ENCODE results near the gene NRXN3. TPM values are rescaled to one million over a fixed set of nuclear protein-coding genes. Genes with fewer than 3 reads are reported as not detected.

Gene NRXN3
- total RNA-seq, 5 donors from 2014 or later (not counting 1 experiment from before 2014, with no cell fraction given): not detected

DNA sequence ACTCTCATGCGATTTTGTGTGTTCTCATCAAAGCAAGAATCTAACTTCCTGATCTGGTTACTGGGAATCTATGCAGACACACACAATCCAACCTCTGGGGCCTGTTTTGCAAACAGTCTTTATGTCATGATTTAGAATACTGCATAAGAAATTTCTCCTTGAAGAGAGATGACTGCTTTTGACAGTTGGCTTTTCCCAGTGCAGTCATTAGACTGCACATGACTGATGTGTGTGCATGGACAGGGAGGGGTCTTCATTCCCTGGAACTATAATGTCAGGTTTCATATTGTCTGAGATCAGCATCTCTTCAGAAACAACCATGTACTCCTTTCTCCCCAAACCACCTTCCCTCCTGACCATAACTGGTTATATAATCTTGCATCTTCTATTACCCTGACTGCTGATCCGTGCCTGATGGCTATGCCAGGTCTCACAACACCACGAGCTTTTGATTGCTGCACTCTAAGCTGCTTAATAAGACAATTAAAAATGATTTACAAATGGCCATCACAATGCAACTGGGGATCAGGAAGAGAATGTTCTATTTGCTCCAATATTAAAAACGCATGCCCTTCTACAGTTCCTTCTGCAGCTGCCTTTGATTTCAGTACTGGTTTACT is 995.4 kb downstream of the NRXN3 start:
- ATAC-seq (replicated peaks in 1 of 4): no peak
- H3K36me3 Mint-ChIP-seq: no peaks in the 10 kb centered on the region
- H3K4me3 ChIP-seq (ENCODE audit: control insufficient read depth in 1 of 2, extremely low read depth in 1 of 2, low read length in 1 of 2): no peak overlapping the region
- no peaks in the 10 kb centered on the region for H3K27me3 ChIP-seq (replicated peaks in 1 of 2; ENCODE audit: control insufficient read depth in 2 of 2, extremely low read depth in 1 of 2, insufficient read depth in 2 of 2, low read length in 1 of 2)
- H3K9me3 ChIP-seq: no peaks in the 10 kb centered on the region
- no peak overlapping the region for H3K4me3 Mint-ChIP-seq
- H3K4me1 ChIP-seq (ENCODE audit: control insufficient read depth in 1 of 2, extremely low read depth in 1 of 2, insufficient read depth in 2 of 2, low read length in 2 of 2): no peaks in the 10 kb centered on the region
- no peak for DNase-seq
- H3K27me3 Mint-ChIP-seq: no peaks in the 10 kb centered on the region
- no peaks in the 10 kb centered on the region for H3K4me1 Mint-ChIP-seq
- H3K27ac ChIP-seq (ENCODE audit: low read length): no peak overlapping the region
- peaks cover 11 to 12% (median 12%) of the 10 kb centered on the region in 3 donors for H3K9me3 Mint-ChIP-seq
- H3K27ac Mint-ChIP-seq: no peak overlapping the region
- ChIA-PET POLR2A (no interaction called here), CTCF (interaction anchor here in 1 of 2 donors (0.6 kb wide), 1 partner anchor 61 kb away, joined by 4 read pairs; no protein-coding TSS in a partner anchor)
- no peaks in the 10 kb centered on the region for H3K36me3 ChIP-seq (ENCODE audit: control insufficient read depth in 2 of 2, extremely low read depth in 1 of 2, insufficient read depth in 1 of 2, low read length in 1 of 2)
- WGBS (ENCODE audit: insufficient coverage): no CpG with 5 or more reads among the region's 4 CpGs

DNA sequence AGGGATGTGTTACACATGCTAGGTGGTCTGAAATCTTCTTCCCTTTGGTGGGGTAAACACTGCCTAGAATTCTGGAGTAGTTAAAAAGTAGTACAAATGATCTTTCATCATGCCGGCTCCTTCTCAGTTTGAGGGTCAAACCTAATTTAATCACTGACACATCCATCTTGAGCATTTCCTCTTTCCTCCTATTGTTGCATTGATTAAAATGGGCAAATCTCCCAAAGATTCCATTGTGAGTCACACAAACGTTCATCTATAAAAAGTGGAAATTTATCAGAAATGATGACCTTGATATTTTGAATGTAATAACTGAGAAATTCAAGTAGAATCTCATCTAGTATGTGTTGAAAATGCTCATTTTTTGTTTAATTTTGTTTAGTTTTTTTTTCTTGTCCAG is 996.0 kb downstream of the NRXN3 start:
- DNase-seq (no peak), ATAC-seq (replicated peaks in 1 of 4) (no peak)
- Mint-ChIP-seq H3K27me3 (no peaks in the 10 kb centered on the region), H3K36me3 (no peaks in the 10 kb centered on the region), H3K9me3 (peaks cover 11 to 12% (median 12%) of the 10 kb centered on the region in 3 donors), H3K27ac (no peak overlapping the region), H3K4me1 (no peaks in the 10 kb centered on the region), H3K4me3 (no peak overlapping the region)
- Histone ChIP-seq H3K36me3 (ENCODE audit: control insufficient read depth in 2 of 2, extremely low read depth in 1 of 2, insufficient read depth in 1 of 2, low read length in 1 of 2) (no peaks in the 10 kb centered on the region), H3K27me3 (replicated peaks in 1 of 2; ENCODE audit: control insufficient read depth in 2 of 2, extremely low read depth in 1 of 2, insufficient read depth in 2 of 2, low read length in 1 of 2) (no peaks in the 10 kb centered on the region), H3K27ac (ENCODE audit: low read length) (no peak overlapping the region), H3K4me3 (ENCODE audit: control insufficient read depth in 1 of 2, extremely low read depth in 1 of 2, low read length in 1 of 2) (no peak overlapping the region), H3K4me1 (ENCODE audit: control insufficient read depth in 1 of 2, extremely low read depth in 1 of 2, insufficient read depth in 2 of 2, low read length in 2 of 2) (no peaks in the 10 kb centered on the region), H3K9me3 (no peaks in the 10 kb centered on the region)
- POLR2A ChIA-PET: no interaction called here
- CTCF ChIA-PET: interaction anchor here in 1 of 2 donors (0.6 kb wide), 1 partner anchor 60 kb away, joined by 4 read pairs; no protein-coding TSS in a partner anchor
- WGBS (ENCODE audit: insufficient coverage): no CpG with 5 or more reads among the region's 2 CpGs

DNA sequence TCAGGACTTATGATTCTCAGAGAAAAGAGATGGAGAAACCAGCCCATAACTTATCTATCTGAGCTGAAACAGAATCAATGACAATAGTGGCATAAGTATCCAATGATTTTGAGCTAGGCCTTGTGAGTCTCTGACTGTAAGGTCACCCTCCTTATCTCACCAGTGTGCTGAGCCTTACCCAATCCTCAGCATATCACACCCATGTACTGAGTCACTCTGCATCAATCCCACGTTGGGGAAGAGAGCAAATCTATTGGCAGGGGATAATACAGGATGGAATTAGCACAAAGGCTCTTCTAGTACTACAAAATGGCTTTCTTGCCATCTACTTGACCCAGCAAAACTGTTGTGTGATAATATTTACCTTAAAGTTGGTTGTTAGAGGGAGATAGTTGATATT is 997.8 kb downstream of the NRXN3 start:
- Histone ChIP-seq H3K4me3 (ENCODE audit: control insufficient read depth in 1 of 2, extremely low read depth in 1 of 2, low read length in 1 of 2) (no peak overlapping the region), H3K27me3 (replicated peaks in 1 of 2; ENCODE audit: control insufficient read depth in 2 of 2, extremely low read depth in 1 of 2, insufficient read depth in 2 of 2, low read length in 1 of 2) (no peaks in the 10 kb centered on the region), H3K36me3 (ENCODE audit: control insufficient read depth in 2 of 2, extremely low read depth in 1 of 2, insufficient read depth in 1 of 2, low read length in 1 of 2) (no peaks in the 10 kb centered on the region), H3K27ac (ENCODE audit: low read length) (no peak overlapping the region), H3K4me1 (ENCODE audit: control insufficient read depth in 1 of 2, extremely low read depth in 1 of 2, insufficient read depth in 2 of 2, low read length in 2 of 2) (no peaks in the 10 kb centered on the region), H3K9me3 (no peaks in the 10 kb centered on the region)
- Mint-ChIP-seq H3K4me3 (no peak overlapping the region), H3K36me3 (no peaks in the 10 kb centered on the region), H3K9me3 (peaks cover 8 to 10% (median 9%) of the 10 kb centered on the region in 3 donors), H3K4me1 (no peaks in the 10 kb centered on the region), H3K27me3 (no peaks in the 10 kb centered on the region), H3K27ac (no peak overlapping the region)
- ChIA-PET CTCF (no interaction called here), POLR2A (no interaction called here)
- ATAC-seq (replicated peaks in 1 of 4): no peak
- no CpG with 5 or more reads among the region's 1 CpG for WGBS (ENCODE audit: insufficient coverage)
- no peak for DNase-seq

DNA sequence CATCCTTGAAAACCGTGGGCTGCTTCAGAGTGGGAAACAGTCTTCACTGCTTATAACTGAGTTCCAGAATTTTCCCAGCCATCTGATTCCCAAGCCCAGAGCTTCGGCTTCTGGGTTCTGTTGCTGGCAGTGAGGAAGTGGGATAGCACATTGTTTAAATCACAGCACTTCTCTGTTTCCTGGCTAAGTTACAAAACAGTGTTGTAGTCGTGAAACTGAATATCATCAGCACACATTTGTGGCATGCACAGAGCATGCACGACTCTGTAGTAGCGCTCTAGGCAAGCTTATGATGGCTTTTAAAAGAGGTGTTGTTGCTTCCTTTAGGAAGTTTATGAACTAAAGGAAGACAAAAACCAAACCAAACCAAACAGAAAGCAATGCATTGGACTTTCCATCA is 1005.5 kb downstream of the NRXN3 start:
- Mint-ChIP-seq H3K36me3 (no peaks in the 10 kb centered on the region), H3K27me3 (no peaks in the 10 kb centered on the region), H3K9me3 (peaks cover 2 to 6% (median 4%) of the 10 kb centered on the region in 3 donors), H3K4me3 (no peak overlapping the region), H3K4me1 (no peaks in the 10 kb centered on the region), H3K27ac (no peak overlapping the region)
- no peak overlapping the region for H3K4me3 ChIP-seq (ENCODE audit: control insufficient read depth in 1 of 2, extremely low read depth in 1 of 2, low read length in 1 of 2)
- H3K9me3 ChIP-seq: no peaks in the 10 kb centered on the region
- CTCF ChIA-PET: no interaction called here
- no peaks in the 10 kb centered on the region for H3K4me1 ChIP-seq (ENCODE audit: control insufficient read depth in 1 of 2, extremely low read depth in 1 of 2, insufficient read depth in 2 of 2, low read length in 2 of 2)
- H3K36me3 ChIP-seq (ENCODE audit: control insufficient read depth in 2 of 2, extremely low read depth in 1 of 2, insufficient read depth in 1 of 2, low read length in 1 of 2): no peaks in the 10 kb centered on the region
- 0% methylated on average over 1 of the region's 5 CpGs for WGBS (ENCODE audit: insufficient coverage)
- no peak overlapping the region for H3K27ac ChIP-seq (ENCODE audit: low read length)
- H3K27me3 ChIP-seq (replicated peaks in 1 of 2; ENCODE audit: control insufficient read depth in 2 of 2, extremely low read depth in 1 of 2, insufficient read depth in 2 of 2, low read length in 1 of 2): no peaks in the 10 kb centered on the region
- ATAC-seq (replicated peaks in 1 of 4): no peak
- POLR2A ChIA-PET: no interaction called here
- DNase-seq: no peak

DNA sequence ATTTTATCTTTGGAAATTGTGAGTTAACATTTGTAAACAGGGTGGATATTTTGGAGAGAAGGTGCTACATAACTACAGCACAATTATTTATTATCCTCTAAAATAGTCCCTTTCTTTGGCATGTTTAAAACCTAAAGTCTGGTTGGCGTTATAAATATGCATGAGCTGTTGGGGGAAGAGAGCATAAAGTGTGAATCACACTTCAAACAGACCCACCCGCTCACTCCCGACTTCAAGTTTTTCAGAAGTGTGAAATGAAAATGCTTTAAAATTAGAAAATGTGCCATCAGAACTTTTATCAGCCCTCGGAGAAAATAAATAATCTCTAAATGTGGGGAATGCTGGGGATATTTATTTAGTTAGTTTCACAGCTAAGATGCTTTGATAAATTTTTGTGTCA is 1006.9 kb downstream of the NRXN3 start:
- H3K27ac Mint-ChIP-seq: no peak overlapping the region
- no peaks in the 10 kb centered on the region for H3K4me1 Mint-ChIP-seq
- no peak overlapping the region for H3K4me3 Mint-ChIP-seq
- no peaks in the 10 kb centered on the region for H3K36me3 Mint-ChIP-seq
- ChIA-PET POLR2A (no interaction called here), CTCF (no interaction called here)
- no peaks in the 10 kb centered on the region for H3K4me1 ChIP-seq (ENCODE audit: control insufficient read depth in 1 of 2, extremely low read depth in 1 of 2, insufficient read depth in 2 of 2, low read length in 2 of 2)
- H3K27me3 ChIP-seq (replicated peaks in 1 of 2; ENCODE audit: control insufficient read depth in 2 of 2, extremely low read depth in 1 of 2, insufficient read depth in 2 of 2, low read length in 1 of 2): no peaks in the 10 kb centered on the region
- no peak for ATAC-seq (replicated peaks in 1 of 4)
- peaks cover 2 to 6% (median 4%) of the 10 kb centered on the region in 3 donors for H3K9me3 Mint-ChIP-seq
- no peaks in the 10 kb centered on the region for H3K27me3 Mint-ChIP-seq
- no CpG with 5 or more reads among the region's 4 CpGs for whole genome bisulfite sequencing (ENCODE audit: insufficient coverage)
- no peak overlapping the region for H3K27ac ChIP-seq (ENCODE audit: low read length)
- no peaks in the 10 kb centered on the region for H3K9me3 ChIP-seq
- DNase-seq: no peak
- no peaks in the 10 kb centered on the region for H3K36me3 ChIP-seq (ENCODE audit: control insufficient read depth in 2 of 2, extremely low read depth in 1 of 2, insufficient read depth in 1 of 2, low read length in 1 of 2)
- no peak overlapping the region for H3K4me3 ChIP-seq (ENCODE audit: control insufficient read depth in 1 of 2, extremely low read depth in 1 of 2, low read length in 1 of 2)

DNA sequence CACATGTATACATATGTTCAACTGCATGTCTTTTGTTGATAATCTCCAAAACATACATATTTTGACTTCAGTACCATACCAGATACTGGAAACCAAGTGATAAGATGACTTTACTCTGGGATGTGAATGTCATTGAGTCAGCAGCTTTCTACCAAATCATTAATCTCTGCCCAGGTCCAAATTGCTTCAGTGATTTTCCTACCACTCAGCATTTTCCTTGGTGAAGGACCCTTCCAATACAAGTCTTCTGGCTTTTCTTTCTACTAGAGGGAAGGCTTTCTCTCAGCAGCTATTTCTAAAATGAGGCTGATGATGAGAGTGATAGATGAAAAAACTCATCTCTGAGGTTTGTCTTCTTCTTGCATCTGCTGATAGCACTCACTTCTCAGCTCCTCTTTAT is 1008.5 kb downstream of the NRXN3 start:
- H3K9me3 ChIP-seq: no peaks in the 10 kb centered on the region
- peaks cover 2 to 6% (median 4%) of the 10 kb centered on the region in 3 donors for H3K9me3 Mint-ChIP-seq
- ChIA-PET POLR2A (interaction anchor here in 1 of 2 donors (0.6 kb wide), 1 partner anchor 36 kb away, joined by 3 read pairs; no protein-coding TSS in a partner anchor), CTCF (no interaction called here)
- no peak overlapping the region for H3K4me3 ChIP-seq (ENCODE audit: control insufficient read depth in 1 of 2, extremely low read depth in 1 of 2, low read length in 1 of 2)
- no peaks in the 10 kb centered on the region for H3K36me3 ChIP-seq (ENCODE audit: control insufficient read depth in 2 of 2, extremely low read depth in 1 of 2, insufficient read depth in 1 of 2, low read length in 1 of 2)
- DNase-seq (no peak), ATAC-seq (replicated peaks in 1 of 4) (no peak)
- H3K27ac Mint-ChIP-seq: no peak overlapping the region
- no peaks in the 10 kb centered on the region for H3K36me3 Mint-ChIP-seq
- H3K27me3 Mint-ChIP-seq: no peaks in the 10 kb centered on the region
- H3K4me1 Mint-ChIP-seq: no peaks in the 10 kb centered on the region
- no peaks in the 10 kb centered on the region for H3K27me3 ChIP-seq (replicated peaks in 1 of 2; ENCODE audit: control insufficient read depth in 2 of 2, extremely low read depth in 1 of 2, insufficient read depth in 2 of 2, low read length in 1 of 2)
- H3K4me3 Mint-ChIP-seq: no peak overlapping the region
- no peak overlapping the region for H3K27ac ChIP-seq (ENCODE audit: low read length)
- H3K4me1 ChIP-seq (ENCODE audit: control insufficient read depth in 1 of 2, extremely low read depth in 1 of 2, insufficient read depth in 2 of 2, low read length in 2 of 2): no peaks in the 10 kb centered on the region

DNA sequence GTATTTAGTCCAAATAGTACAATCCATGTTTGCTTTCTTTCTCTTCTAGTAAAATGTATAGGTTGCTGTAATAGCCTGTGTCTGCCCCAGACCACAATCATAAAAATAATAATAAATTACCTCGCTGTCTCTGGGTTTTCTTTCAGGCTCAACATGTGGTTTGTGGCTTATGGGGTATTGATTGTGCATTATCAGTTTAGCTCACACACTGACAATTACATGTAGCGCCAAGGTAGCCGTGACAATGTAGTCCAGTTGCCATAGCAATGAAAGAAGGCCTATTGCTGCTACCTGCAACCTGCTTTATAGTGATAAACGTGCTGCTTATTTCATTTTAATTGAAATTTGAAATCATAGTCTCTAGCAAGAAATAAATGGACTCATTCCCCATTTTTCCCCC is 1009.8 kb downstream of the NRXN3 start:
- H3K36me3 ChIP-seq (ENCODE audit: control insufficient read depth in 2 of 2, extremely low read depth in 1 of 2, insufficient read depth in 1 of 2, low read length in 1 of 2): no peaks in the 10 kb centered on the region
- WGBS (ENCODE audit: insufficient coverage): no CpG with 5 or more reads among the region's 4 CpGs
- H3K4me1 ChIP-seq (ENCODE audit: control insufficient read depth in 1 of 2, extremely low read depth in 1 of 2, insufficient read depth in 2 of 2, low read length in 2 of 2): no peaks in the 10 kb centered on the region
- Mint-ChIP-seq H3K4me3 (no peak overlapping the region), H3K9me3 (peaks cover 0 to 6% (median 4%) of the 10 kb centered on the region in 3 donors), H3K27ac (no peak overlapping the region), H3K36me3 (no peaks in the 10 kb centered on the region), H3K4me1 (no peaks in the 10 kb centered on the region), H3K27me3 (no peaks in the 10 kb centered on the region)
- no peak overlapping the region for H3K27ac ChIP-seq (ENCODE audit: low read length)
- POLR2A ChIA-PET: no interaction called here
- H3K4me3 ChIP-seq (ENCODE audit: control insufficient read depth in 1 of 2, extremely low read depth in 1 of 2, low read length in 1 of 2): no peak overlapping the region
- H3K9me3 ChIP-seq: no peaks in the 10 kb centered on the region
- no peaks in the 10 kb centered on the region for H3K27me3 ChIP-seq (replicated peaks in 1 of 2; ENCODE audit: control insufficient read depth in 2 of 2, extremely low read depth in 1 of 2, insufficient read depth in 2 of 2, low read length in 1 of 2)
- no peak for DNase-seq
- no peak for ATAC-seq (replicated peaks in 1 of 4)
- CTCF ChIA-PET: no interaction called here
